ENCODE data around the gene MCM10.

MCM10 gene

DNA sequence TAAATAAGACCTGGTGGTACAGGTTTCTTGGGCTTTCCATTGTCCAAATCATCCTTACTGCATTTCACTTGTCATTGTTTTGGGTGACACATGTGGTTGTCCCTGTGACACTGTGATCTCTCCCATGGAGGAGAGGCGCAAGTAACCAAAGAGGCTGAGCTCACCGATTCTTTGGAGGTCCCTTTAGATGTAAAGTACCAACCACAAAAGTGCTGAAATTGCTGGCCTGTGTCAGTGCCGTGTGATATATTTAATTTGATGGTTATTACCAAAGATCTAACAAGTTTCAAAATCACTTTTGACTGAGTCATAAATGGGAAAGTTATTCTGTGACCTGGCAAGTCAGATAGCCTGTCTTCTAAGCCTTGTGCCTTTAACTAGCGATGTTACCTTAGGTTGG lies 19.4 kb downstream of the MCM10 start:
- H3K4me3 ChIP-seq (ENCODE audit: low read depth, low read length), result no peak overlapping the region
- no peak for DNase-seq (ENCODE audit: low read depth, low spot score)
- CTCF ChIA-PET, result interaction anchor here (1.8 to 1.9 kb wide), 2 partner anchors 19 to 122 kb away, joined by 5 to 11 read pairs; partner anchors contain the start of gene MCM10
- POLR2A ChIA-PET, result no interaction called here
- no peak for TF ChIP-seq CTCF (IDR thresholded peaks at IDR 0.05; ENCODE audit: insufficient read depth, low read length, missing control alignments)

GRCh38 chr10:13182424-13182823 lies 21.1 kb downstream of the MCM10 start:
- no peak for DNase-seq (ENCODE audit: low read depth, low spot score)
- no peak for TF ChIP-seq CTCF (IDR thresholded peaks at IDR 0.05; ENCODE audit: insufficient read depth, low read length, missing control alignments)
- H3K4me3 ChIP-seq (ENCODE audit: low read depth, low read length), result no peak overlapping the region
- ChIA-PET POLR2A (no interaction called here), CTCF (interaction anchor here (1.2 kb wide), 1 partner anchor 22 kb away, joined by 3 read pairs; no protein-coding TSS in a partner anchor)

DNA sequence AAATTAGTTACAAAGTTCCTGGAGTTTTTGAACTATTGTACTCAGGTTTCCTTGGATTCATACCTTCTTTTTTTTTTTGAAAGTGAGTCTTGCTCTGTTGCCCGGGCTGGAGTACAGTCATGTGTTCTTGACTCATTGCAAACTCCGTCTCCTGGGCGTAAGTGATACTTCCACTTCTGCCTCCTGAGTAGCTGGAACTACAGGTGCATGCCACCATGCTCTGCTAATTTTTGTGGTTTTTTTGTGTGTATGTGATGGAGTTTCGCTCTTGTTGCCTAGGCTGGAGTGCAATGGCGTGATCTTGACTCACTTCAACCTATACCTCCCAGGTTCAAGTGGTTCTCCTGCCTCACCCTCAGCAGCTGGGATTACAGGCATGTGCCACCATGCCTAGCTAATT lies 22.3 kb downstream of the MCM10 start:
- H3K4me3 ChIP-seq (ENCODE audit: low read depth, low read length), result no peak overlapping the region
- CTCF ChIA-PET, result no interaction called here
- no peak for TF ChIP-seq CTCF (IDR thresholded peaks at IDR 0.05; ENCODE audit: insufficient read depth, low read length, missing control alignments)
- no peak for DNase-seq (ENCODE audit: low read depth, low spot score)
- POLR2A ChIA-PET, result no interaction called here

- no peak for TF ChIP-seq CTCF (IDR thresholded peaks at IDR 0.05; ENCODE audit: insufficient read depth, low read length, missing control alignments)
- no peak overlapping the region for H3K4me3 ChIP-seq (ENCODE audit: low read depth, low read length)
- POLR2A ChIA-PET, result no interaction called here
- DNase-seq (ENCODE audit: low read depth, low spot score), result no peak
- CTCF ChIA-PET, result interaction anchor here (0.9 to 1.0 kb wide), 2 partner anchors 9 to 11 kb away, joined by 3 read pairs; no protein-coding TSS in a partner anchor
Measured at GRCh38 chr10:13184276-13184675, 22.9 kb downstream of the MCM10 start.

GRCh38 chr10:13184730-13185514 lies 23.6 kb downstream of the MCM10 start:
- CTCF ChIA-PET, result interaction anchor here (0.9 to 2.1 kb wide), 4 partner anchors 10 to 117 kb away, joined by 3 to 6 read pairs (median 3); no protein-coding TSS in a partner anchor
- no peak for DNase-seq (ENCODE audit: low read depth, low spot score)
- TF ChIP-seq CTCF (IDR thresholded peaks at IDR 0.05; ENCODE audit: insufficient read depth, low read length, missing control alignments), result no peak
- POLR2A ChIA-PET, result no interaction called here
- H3K4me3 ChIP-seq (ENCODE audit: low read depth, low read length), result no peak overlapping the region

- ChIA-PET POLR2A (no interaction called here), CTCF (interaction anchor here (0.6 to 2.1 kb wide), 2 partner anchors 26 to 115 kb away, joined by 3 to 6 read pairs; partner anchors contain the start of gene MCM10)
- no peak for TF ChIP-seq CTCF (IDR thresholded peaks at IDR 0.05; ENCODE audit: insufficient read depth, low read length, missing control alignments)
- DNase-seq (ENCODE audit: low read depth, low spot score), result no peak
- no peak overlapping the region for H3K4me3 ChIP-seq (ENCODE audit: low read depth, low read length)
Measured at GRCh38 chr10:13187135-13187534, 25.8 kb downstream of the MCM10 start.

All from AG04449 (cell line).